HFFc6 (cell line): ENCODE results near the gene FZD10. TPM values are rescaled to one million over a fixed set of nuclear protein-coding genes. Genes with fewer than 3 reads are reported as not detected.

Experiments
- DNase-seq: peaks from one replicate; pipeline ENCODE4 v3.0.0-alpha.2; 2018
- H3K27ac Mint-ChIP-seq: 2 replicates; pipeline ENCODE4 v1.8.0; 2020; ENCODE audit warnings: mild to moderate bottlenecking, mixed read lengths
- H3K27me3 Mint-ChIP-seq: 2 replicates; pipeline ENCODE4 v1.8.0; 2021; ENCODE audit warnings: mild to moderate bottlenecking, moderate library complexity, mixed read lengths; ENCODE audit not compliant: insufficient read depth
- H3K36me3 Mint-ChIP-seq: 2 replicates; pipeline ENCODE4 v1.8.0; 2021; ENCODE audit warnings: low read depth, mixed read lengths
- H3K4me1 Mint-ChIP-seq: 2 replicates; pipeline ENCODE4 v1.8.0; 2020; ENCODE audit warnings: low read depth, mixed read lengths
- H3K4me3 Mint-ChIP-seq: 2 replicates; pipeline ENCODE4 v1.8.0; 2020; ENCODE audit warnings: mild to moderate bottlenecking, moderate library complexity, mixed read lengths
- H3K9me3 Mint-ChIP-seq: 2 replicates; pipeline ENCODE4 v1.8.0; 2020; ENCODE audit warnings: mild to moderate bottlenecking, mixed read lengths
- CTCF ChIP-seq: fragments of 200-600 bp; sonication (generic); IDR thresholded peaks from 2 replicates; pipeline ENCODE4 v1.5.0; 2021; ENCODE audit warnings: antibody characterized with exemption, mild to moderate bottlenecking
- total RNA-seq, 6 experiments: library from RNA; stranded (reverse); fragmentation: NEBNext Ultra II Directional; extraction: Animal tissue kit (Norgen Biotek cat#: 25700); gene quantifications; 2 replicates in 1 of 6; 3 replicates in 5 of 6; pipeline ENCODE4 v1.2.3, GENCODE V29; 2021

The FZD10 gene
- total RNA-seq, 6 experiments from 2014 or later, result not detected

- peaks cover 15% of the 10 kb centered on the region for H3K9me3 Mint-ChIP-seq
- no peak for TF ChIP-seq CTCF
- H3K27ac Mint-ChIP-seq, result no peak overlapping the region
- H3K27me3 Mint-ChIP-seq, result peaks cover 3% of the 10 kb centered on the region
- no peak for DNase-seq
- no peaks in the 10 kb centered on the region; the same call in 1 of the 2 replicates for H3K36me3 Mint-ChIP-seq
- no peak overlapping the region for H3K4me3 Mint-ChIP-seq
- no peaks in the 10 kb centered on the region for H3K4me1 Mint-ChIP-seq
These were observed 4.1 kb upstream of the FZD10 start for GRCh38 chr12:130157998-130158753.

GRCh38 chr12:130158754-130159059, 3.6 kb upstream of the FZD10 start:
- Mint-ChIP-seq H3K4me3 (no peak overlapping the region), H3K27me3 (peaks cover 5% of the 10 kb centered on the region), H3K36me3 (no peaks in the 10 kb centered on the region; the same call in 1 of the 2 replicates), H3K4me1 (no peaks in the 10 kb centered on the region), H3K27ac (no peak overlapping the region), H3K9me3 (peaks cover 18% of the 10 kb centered on the region)
- TF ChIP-seq CTCF, result no peak
- no peak for DNase-seq

GRCh38 chr12:130160306-130160705, 2.0 kb upstream of the FZD10 start:
- Mint-ChIP-seq H3K9me3 (peaks cover 21% of the 10 kb centered on the region), H3K4me3 (no peak overlapping the region)

GRCh38 chr12:130160711-130161231, 1.5 kb upstream of the FZD10 start:
- no peaks in the 10 kb centered on the region for H3K4me1 Mint-ChIP-seq
- H3K27ac Mint-ChIP-seq, result no peak overlapping the region
- H3K36me3 Mint-ChIP-seq, result no peaks in the 10 kb centered on the region
- peaks cover 5% of the 10 kb centered on the region for H3K27me3 Mint-ChIP-seq
- no peak for TF ChIP-seq CTCF
- no peak for DNase-seq
- peaks cover 23% of the 10 kb centered on the region for H3K9me3 Mint-ChIP-seq
- H3K4me3 Mint-ChIP-seq, result no peak overlapping the region

More at GRCh38 chr12:130160306-130160705, 2.0 kb upstream of the FZD10 start:
- no peaks in the 10 kb centered on the region for H3K36me3 Mint-ChIP-seq
- H3K27me3 Mint-ChIP-seq, result peaks cover 5% of the 10 kb centered on the region
- H3K27ac Mint-ChIP-seq, result no peak overlapping the region
- no peaks in the 10 kb centered on the region for H3K4me1 Mint-ChIP-seq
- DNase-seq, result no peak
- TF ChIP-seq CTCF, result no peak

GRCh38 chr12:130161261-130162243, 712 bp upstream of the FZD10 start:
- H3K27me3 Mint-ChIP-seq, result peaks cover 5% of the 10 kb centered on the region
- no peaks in the 10 kb centered on the region for H3K4me1 Mint-ChIP-seq
- H3K9me3 Mint-ChIP-seq, result peaks cover 28% of the 10 kb centered on the region
- H3K4me3 Mint-ChIP-seq, result no peak overlapping the region
- no peak for DNase-seq
- TF ChIP-seq CTCF, result no peak
- no peak overlapping the region for H3K27ac Mint-ChIP-seq
- no peaks in the 10 kb centered on the region for H3K36me3 Mint-ChIP-seq
